Measurements from ENCODE around the gene GUK1.
A peak's percentile ranks its signal among the peaks of the same experiment; 100 is the strongest.

The GUK1 gene

DNA sequence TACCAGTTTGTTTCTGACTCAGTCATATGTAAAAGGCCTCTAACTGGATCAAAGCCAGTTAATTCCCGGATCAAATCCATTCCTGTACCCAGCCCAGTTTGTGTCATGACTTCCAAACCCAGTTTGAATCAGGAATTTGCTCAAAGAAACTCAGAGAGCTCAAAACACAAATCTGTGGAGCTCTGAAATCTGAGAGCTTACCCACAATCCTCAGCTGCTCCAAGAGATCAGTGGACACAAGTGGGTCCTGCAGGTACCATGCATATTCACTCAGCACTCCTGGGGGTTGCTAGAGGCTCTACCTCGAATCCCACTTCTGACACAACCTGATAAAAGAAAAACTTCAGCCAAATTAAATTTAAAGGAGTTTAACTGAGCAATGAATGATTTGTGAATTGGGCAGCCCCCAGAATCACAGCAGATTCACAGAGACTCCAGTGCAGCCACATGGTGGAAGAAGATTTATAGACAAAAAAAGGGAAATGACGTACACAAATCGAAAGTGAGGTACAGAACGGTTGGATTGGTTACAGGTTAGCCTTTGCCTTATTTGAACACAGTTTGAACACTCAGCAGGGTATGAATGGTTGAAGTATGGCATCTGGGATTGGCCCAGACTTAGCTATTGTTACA, 19.1 kb upstream of the GUK1 start:
- DNase-seq (ENCODE audit: low read depth, low spot score): no peak
- peak overlapping the region; percentile 63 for H3K27ac ChIP-seq

DNA sequence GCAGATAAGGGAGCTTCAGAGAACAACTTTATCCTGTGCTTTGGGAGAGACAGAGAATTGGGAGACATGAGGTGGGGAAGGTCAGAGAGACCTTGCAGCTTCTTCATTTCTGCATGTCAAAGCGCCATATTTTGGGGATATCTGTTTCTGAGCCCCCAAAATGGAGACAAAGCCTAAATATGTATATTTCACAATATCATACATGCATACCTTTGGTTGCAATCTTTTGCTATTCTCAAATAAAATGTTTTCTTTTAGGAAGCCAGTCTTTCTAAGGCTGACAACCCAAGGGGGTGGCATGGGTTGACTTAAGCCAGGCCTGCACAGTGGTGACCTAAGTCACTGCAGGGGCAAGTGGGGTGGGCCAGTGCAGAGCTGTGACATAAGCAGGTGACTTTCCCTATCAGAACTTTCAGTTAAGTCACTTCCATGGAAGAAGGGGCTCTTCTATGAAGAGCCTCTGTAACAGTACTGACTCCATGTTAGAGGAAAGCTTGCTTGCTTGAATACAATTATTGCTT, 17.1 kb upstream of the GUK1 start:
- no peak overlapping the region for H3K27ac ChIP-seq
- no peak for DNase-seq (ENCODE audit: low read depth, low spot score)

DNA sequence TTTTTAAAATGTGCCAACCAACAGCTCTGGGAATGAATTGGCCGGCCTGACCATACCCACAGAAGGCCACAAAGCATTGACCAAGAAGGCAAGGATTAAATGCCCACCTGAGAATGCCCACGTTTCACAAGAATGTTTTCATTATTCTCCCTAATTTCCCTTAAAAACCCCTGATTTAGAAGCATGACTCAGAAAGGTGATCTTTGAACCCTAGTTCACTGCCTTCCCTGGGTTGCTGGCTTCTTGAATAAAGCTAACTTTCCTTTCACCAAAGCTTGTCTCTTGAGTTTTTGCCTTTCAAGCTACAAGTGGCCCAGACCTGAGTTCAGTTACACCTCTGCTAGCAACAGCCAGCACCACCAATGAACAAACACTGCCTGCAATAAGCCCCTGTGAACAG, 16.6 kb upstream of the GUK1 start:
- no peak overlapping the region for H3K27ac ChIP-seq
- DNase-seq (ENCODE audit: low read depth, low spot score): no peak

DNA sequence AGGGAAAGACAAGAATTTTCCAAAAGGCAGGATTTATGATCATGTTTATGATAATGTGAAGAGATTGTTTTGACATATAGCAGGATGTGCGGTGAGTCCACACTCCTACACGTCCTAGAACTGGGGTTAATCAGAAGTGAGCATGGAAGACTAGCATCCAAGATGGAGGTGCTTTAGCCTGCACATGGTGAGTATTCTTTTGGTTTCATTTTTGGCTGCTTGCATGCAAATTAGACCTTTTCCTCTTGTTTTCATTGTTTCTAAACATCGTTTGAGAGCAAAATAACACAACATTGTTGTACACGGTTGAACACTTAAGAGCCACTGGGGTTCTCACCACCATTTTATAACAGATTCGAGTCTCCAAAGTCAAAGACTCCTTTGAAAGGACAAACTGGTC, 14.9 kb upstream of the GUK1 start:
- DNase-seq (ENCODE audit: low read depth, low spot score): no peak
- H3K27ac ChIP-seq: no peak overlapping the region

DNA sequence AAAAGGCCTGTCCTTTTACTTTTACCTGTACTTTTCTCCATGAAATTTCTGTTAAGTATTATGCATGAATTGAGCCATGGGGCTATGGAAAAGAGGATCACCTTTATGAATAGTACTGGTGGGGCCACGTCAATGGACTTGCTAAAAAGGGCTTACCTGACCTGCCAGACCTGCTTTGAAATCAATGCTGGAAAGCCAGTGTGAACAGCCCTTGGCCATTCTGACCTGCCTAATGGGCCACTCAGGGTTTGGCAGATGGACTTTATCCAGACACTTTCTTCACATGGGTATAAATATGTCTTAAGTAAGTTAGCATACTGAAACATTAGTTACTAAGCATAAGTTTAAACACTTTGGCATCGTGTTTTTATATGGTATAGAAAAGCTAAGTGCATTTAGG, 8.3 kb upstream of the GUK1 start:
- DNase-seq (ENCODE audit: low read depth, low spot score): no peak
- peak overlapping the region; percentile 75 for H3K27ac ChIP-seq

DNA sequence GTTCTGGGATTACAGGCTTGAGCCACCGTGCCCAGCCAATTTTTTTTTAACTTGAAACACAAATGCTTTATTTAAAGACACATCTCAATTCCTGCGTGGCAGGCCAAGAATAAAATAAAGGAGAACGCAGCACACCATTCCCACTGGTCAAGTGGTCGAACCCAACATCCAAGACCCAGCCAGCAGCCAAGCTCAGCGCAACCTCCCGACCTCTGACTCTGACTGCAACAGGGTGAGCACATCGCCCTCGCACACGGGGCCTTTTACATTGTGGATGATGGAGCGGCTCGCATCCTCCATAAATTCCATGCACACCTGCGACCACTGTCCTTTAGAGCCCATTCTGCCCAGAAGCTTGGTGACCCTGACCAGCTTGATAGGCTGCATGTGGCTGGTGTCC, 5.5 kb upstream of the GUK1 start:
- DNase-seq (ENCODE audit: low read depth, low spot score): no peak

DNA sequence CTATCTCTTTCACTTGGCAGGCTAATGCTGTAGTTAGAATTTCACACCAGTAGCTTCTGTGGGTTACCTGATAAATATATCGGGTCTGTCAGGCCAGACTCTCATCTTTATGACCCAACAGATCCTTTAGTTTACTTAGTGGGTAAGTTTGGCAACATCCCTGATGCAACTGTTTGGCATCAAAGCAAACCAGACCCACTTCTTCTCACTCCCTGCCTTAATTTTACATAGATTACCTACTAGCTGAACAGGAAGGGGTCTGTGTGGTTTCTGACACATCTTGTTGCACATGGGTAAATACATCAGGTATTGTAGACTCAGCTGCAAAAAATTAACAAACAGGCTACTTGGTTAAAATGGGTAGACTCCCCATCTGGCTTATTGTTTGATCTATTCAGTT, 3.2 kb upstream of the GUK1 start:
- peak; percentile 31 for DNase-seq (ENCODE audit: low read depth, low spot score)
- H3K27ac ChIP-seq: peak overlapping the region; percentile 3

More for the DNA sequence above, 5.5 kb upstream of the GUK1 start:
- no peak overlapping the region for H3K27ac ChIP-seq

DNA sequence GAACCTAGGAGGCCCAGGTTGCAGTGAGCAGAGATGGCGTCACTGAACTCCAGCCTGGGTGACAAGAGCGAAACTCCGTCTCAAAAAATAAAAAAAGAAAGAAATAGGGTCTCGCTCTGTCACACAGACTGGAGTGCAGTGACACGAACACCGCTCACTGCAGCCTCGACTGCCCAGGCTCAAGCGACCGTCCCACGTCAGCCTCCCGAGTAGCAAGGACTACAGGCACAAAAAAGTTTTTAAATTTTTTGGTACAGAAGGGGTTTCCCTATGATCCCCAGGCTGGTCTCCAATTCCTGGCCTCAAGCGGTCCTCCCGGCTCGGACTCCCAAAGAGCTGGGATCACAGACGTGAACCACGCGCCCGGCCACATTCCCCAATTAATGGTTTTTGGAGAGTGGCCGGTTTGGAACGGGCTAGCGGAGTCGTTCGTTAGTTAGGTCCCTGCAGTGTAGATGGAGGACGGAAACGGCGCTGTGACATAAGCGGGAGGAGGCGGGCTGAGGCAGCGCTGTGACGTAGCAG, 611 bp upstream of the GUK1 start:
- H3K27ac ChIP-seq: peak overlapping the region; percentile 91
- DNase-seq (ENCODE audit: low read depth, low spot score): no peak

DNA sequence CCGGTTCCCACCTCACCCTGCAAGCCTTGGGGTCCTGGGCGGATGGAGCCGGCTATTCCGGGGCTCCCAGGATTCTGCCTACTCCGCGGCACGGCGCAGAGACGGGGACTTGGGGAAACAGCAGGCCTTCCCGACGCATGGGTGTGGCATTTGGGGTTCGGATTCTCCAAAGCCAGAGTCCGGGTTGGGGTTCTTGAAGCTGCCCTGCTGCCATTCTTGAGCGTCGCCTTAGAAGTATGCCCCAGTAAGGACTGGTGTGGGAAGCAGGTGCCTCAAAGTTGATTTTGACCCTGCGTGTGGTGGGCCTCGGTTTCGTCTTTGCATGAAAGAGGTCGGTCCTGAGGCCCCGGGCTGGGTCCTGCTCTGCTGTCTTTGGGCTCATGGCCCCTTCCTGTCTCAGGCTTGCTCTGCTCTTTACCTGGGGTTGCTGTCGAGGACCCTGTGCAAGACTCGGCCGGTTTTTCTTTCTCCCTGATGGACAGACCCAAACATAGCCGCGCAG, 696 bp downstream of the GUK1 start:
- no peak for DNase-seq (ENCODE audit: low read depth, low spot score)
- H3K27ac ChIP-seq: peak overlapping the region; percentile 91

DNA sequence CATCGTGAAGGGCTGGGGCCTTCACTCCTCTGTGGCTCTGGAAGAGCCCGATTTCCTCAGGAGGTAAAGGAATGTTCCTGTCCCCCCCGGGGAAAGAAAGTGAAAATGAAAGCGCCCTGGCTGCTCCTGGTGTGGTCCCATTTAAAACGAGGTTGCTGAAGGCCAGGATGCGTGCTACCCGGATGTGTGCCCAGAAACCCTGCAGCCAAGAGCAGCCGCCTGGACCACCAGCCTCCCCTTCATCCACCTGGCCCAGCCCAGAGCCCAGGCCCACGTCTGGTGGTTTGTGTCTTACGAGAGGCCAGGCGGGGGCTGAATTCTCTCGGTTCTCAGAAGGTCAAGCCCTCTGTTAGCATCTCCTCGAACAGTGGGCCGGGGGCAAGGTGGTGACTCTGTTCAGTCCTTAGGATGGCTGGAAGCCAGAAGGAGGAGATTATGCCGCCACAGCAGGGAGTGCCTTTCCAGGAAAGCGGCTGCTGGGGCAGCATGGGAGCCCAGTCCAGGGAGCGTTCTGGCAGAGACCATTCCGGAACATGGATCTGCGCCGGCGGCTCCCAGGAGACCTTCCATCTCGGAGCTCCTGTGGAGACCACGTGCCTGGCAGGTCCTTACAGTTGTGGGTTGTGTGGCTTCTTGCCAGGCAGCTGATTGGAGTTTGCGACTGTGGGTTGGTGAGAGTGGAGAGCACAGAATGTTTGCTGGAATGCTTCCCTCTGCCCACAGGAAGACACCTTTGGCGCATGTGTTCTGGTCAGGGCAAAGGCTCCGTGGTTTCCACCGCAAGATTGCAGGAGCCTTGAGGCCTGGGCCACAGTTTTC, 1.4 kb downstream of the GUK1 start:
- DNase-seq (ENCODE audit: low read depth, low spot score): no peak
- peak overlapping the region; percentile 91 for H3K27ac ChIP-seq

DNA sequence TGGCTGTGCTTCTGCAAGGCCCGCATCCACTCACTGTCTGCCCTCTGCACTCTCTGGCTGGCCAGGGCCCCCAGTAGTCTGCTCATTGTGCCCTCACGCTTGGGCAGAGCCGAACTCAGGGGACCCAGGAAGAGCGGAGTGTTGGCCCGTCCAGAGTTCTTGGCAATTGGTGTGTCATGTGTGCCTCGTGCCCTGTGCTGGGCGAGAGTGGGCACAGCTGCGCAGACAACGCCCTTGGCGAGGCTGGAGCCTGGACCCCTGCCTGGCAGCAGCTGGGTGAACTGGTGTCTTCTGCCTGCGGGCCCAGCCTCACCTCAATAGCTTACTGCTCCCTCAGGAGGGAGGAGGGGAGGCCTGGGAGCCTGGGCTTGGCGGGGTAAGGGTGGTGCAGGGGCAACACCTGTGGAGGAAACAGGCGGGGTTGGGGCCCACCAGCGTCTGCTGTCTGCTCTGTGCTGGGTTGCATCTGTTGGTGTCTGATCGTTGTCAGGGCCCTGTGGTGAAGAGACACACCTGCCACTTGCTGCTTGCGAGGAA, 2.1 kb downstream of the GUK1 start:
- DNase-seq (ENCODE audit: low read depth, low spot score): no peak
- H3K27ac ChIP-seq: peak overlapping the region; percentile 91

DNA sequence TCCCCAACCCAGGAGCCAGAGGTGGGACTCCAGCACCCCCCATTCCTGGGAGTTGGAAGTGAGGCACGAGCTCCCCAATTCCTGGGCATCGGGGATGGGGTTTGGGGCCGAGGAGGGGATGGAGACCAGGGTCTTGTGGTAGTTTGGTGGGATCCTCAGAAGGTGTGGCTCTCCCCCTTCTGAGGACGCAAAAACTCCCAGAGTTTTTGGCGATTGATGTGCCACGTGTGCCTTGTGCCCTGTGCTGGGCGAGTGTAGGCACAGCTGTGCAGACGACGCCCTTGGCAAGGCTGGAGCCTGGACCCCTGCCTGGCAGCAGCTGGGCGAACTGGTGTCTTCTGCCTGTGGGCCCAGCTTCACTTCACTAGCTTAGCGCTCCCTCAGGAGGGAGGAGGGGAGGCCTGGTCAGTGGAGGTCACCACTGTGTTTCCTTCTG, 2.6 kb downstream of the GUK1 start:
- no peak for DNase-seq (ENCODE audit: low read depth, low spot score)

DNA sequence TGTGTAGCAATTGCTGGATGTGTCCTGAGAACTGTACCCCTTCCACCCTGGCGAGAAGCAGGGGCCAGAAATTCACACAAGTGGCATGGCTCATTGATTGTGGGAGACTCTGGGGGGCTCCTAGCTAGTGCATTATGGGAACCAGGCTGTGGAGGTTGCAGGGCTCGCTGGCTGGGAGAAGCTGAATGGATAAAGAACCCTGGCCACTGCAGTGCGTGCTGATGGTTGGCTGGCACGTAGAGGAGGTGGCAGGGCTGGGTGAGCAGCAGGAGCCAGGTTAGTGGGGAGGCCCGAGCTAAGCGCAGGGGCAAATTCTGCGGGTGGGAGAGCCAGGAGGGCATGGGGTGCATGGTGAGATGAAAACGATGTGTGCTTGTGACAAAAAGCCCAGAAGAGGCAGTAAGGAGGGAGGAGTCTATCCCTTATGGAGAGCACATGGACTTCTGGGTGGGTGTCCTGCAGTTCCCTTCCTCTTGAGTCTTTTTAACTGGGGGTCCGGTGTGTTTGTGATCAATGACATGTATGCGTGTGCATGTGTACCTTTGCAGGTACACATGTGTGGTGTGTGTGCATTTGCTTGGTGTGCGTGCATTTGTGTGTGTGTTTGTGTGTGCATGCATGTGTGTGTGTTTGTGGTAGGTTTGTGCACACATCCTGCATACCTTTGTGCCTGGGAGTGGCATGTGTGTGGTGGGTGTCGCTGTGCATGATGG, 3.6 kb downstream of the GUK1 start:
- no peak overlapping the region for H3K27ac ChIP-seq
- DNase-seq (ENCODE audit: low read depth, low spot score): no peak

More for the DNA sequence above, 2.6 kb downstream of the GUK1 start:
- H3K27ac ChIP-seq: peak overlapping the region; percentile 91

DNA sequence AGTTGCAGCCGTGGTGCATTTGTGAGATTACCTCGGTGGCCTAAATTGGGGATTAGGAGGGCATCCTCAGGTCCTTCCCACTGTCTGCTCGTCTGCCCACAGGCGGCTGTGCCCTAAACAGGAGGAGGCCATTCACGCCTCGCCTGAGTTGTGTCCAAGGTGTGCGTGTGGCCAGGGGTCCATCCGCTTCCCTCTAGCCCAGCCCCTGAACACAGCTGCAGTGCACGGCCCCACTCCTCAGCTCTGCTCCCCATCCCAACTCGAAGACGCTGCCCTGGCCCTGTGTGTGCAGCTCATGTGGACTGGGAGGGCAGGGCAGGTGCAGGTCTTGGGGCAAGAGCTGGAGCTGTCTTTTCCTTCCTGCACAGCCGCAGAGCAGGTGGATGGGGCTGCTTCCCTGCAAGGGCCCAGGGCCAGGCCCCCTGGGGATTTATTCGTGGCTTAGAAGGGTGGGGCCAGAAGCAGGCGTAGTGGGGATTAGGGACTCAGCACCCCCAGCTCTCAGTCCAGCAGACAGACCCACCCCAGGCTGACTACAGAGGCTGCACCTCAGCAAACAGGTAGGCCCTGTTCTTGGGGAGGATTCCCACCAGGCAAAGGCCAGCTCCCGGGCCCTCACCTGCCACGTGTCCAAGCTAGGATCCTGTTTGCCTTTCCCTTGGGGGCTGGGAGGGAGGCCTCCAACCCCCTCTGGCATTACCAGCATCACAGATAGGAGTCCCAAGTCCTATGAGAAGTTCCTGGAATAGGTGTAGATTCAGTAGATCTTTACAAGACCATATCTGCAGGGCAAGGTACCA, 4.3 kb downstream of the GUK1 start:
- H3K27ac ChIP-seq: no peak overlapping the region
- DNase-seq (ENCODE audit: low read depth, low spot score): no peak

DNA sequence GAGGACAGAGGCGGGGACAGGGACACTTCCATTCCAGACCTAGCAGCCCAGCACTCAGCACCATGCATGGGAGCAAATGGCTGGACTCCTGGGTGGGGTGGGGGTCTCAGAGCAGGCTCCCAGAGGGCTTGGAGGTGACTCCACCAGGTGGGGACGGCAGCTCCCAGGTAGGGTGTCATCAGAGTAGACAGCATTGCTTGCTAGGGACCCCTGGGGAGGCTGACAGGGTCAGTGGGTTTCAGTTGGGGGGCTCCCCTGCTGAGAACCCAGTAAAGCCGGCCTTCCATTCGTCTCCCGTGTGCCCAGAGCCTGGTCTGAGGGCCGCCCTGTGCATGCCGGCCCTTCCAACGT, 4.9 kb downstream of the GUK1 start:
- no peak for DNase-seq (ENCODE audit: low read depth, low spot score)
- H3K27ac ChIP-seq: no peak overlapping the region

DNA sequence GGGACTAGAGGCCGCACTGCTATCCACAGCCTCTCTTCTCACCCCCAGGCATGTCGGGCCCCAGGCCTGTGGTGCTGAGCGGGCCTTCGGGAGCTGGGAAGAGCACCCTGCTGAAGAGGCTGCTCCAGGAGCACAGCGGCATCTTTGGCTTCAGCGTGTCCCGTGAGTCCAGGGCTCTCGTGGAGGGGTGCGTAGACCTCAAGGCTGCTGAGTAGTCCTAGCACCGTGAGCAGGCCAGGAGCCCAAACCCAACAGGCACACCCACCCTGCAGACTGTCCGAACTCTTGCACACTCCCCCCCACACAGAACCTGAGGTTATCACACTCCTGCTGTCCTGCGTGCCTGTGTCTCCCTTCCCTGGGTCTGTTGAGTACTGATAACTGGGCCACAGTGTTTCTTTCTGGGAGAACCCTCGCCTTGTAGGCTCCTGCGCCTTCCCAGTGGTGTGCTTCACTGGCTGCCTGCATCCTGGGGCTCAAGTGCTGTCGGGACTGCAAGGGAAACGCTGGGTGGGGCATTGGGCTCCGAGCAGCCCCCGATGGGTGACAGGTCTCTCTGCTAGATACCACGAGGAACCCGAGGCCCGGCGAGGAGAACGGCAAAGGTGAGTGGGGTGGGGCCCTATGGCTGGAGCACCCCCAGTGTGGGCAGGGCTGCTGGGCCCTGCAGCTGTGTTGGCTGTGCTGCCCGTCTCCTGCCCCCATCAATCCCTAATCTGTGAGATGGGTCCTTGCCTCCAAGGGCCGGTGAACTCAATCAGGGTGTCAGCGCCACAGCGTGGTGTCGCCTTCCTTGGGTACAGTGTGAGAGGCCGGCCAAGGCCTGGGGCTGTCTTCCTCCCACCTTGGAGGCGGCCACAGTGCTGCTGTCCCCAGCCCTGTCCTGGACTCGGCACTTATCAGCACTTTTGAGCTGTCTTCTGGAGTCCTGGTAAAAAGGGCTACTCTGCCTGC, 5.7 kb downstream of the GUK1 start:
- no peak for DNase-seq (ENCODE audit: low read depth, low spot score)
- H3K27ac ChIP-seq: no peak overlapping the region

DNA sequence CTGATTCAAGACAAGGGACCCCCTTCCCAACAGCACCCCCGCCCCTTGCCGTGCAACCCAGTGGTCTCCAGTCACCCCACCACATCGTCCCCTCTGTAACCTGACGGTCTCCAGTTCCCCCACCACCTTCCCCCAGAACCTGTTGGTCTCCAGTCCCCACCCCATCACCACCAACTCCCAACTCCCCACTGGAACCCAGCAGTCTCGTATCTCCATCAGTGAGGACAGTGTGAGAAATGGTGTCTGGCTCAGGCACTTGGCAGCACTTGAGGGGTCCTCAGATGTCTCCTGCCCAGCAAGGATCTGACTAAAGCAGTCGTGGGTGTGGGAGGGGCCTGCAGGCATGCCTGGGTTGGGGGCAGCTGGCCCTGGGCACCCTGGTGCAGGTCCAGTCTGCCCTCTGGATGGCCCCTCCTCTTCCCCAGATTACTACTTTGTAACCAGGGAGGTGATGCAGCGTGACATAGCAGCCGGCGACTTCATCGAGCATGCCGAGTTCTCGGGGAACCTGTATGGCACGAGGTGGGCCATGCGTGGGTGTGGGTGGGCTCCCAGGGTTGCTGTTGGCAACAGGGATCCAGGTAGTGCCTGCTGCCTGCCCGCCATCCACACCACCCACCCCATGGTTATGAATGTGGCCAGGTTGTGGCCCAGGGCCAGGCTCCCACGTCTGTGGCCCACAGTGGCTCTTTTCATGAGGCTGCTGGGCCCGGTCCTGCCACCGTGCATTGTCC, 6.5 kb downstream of the GUK1 start:
- no peak overlapping the region for H3K27ac ChIP-seq
- no peak for DNase-seq (ENCODE audit: low read depth, low spot score)

DNA sequence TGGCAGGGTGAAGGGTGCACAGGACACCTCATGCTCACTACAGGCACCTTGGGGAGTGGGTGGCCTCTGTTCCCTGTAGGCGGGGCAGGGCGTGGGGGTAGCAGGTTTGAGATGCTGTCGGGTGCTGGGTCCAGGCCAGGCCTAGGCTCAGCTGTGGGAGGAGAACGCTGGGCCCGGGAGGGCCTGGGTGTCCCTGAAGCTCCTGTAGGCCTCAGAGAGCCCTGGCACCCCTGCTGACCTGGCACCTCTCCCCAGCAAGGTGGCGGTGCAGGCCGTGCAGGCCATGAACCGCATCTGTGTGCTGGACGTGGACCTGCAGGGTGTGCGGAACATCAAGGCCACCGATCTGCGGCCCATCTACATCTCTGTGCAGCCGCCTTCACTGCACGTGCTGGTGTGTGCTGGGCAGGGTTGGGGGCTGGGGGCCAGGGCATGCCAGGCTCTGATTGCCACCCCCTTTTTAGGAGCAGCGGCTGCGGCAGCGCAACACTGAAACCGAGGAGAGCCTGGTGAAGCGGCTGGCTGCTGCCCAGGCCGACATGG, 7.1 kb downstream of the GUK1 start:
- no peak for DNase-seq (ENCODE audit: low read depth, low spot score)

More for the DNA sequence above, 7.1 kb downstream of the GUK1 start:
- H3K27ac ChIP-seq: no peak overlapping the region

Measured in epithelial cell of prostate (primary cell).